ENCODE results near the gene SLC27A6.
"Not testable (repeated sequence)": the region's sequence is repeated elsewhere in the genome, so short reads cannot be mapped to it uniquely, and the experiment has no call there.

SLC27A6 gene

GRCh38 chr5:128924299-128924698 lies 41.0 kb upstream of the SLC27A6 start:
- TF ChIP-seq SNAI2 (CRISPR knock-in tag; IDR thresholded peaks at IDR 0.05) (no peak), CREB5 (CRISPR knock-in tag; IDR thresholded peaks at IDR 0.05; ENCODE audit: low read depth) (no peak), TSHZ2 (CRISPR knock-in tag; IDR thresholded peaks at IDR 0.05) (no peak), ZFP3 (CRISPR knock-in tag; IDR thresholded peaks at IDR 0.05) (no peak), ZNF565 (CRISPR knock-in tag; conservative IDR thresholded peaks at IDR 0.05; ENCODE audit: low read depth) (no peak), GLIS3 (CRISPR knock-in tag; IDR thresholded peaks at IDR 0.05) (no peak), ZFP30 (CRISPR knock-in tag; IDR thresholded peaks at IDR 0.05) (no peak)
- ATAC-seq: peak; percentile 52

- no peak for ATAC-seq
- peak; percentile 42; the same call in 1 of the 2 replicates for TF ChIP-seq ISL1 (CRISPR knock-in tag; IDR thresholded peaks at IDR 0.05)
- TF ChIP-seq BACH2 (CRISPR knock-in tag; IDR thresholded peaks at IDR 0.05; ENCODE audit: borderline replicate concordance): no peak
These were observed 39.3 kb upstream of the SLC27A6 start for GRCh38 chr5:128925973-128926372.

DNA sequence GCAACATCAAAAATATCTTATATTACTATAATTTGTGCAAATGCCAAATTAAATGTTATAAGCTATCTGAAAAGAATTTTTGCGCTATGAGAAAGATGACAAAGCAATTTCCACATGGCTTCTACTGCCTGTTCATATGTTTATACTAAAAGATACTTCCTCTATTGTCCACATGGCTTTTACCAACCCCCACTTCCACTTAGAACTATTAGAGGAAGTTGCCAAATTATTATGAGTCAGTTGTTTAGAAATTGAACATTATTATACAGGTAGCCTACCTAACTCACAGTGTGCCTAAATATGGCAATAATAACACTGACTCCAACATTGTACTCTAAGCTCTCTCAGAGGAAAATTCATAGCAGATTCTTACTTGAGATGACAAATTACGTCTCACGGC lies 37.6 kb upstream of the SLC27A6 start:
- no peak for TF ChIP-seq BACH2 (CRISPR knock-in tag; IDR thresholded peaks at IDR 0.05; ENCODE audit: borderline replicate concordance)
- TF ChIP-seq POU6F1 (CRISPR knock-in tag; IDR thresholded peaks at IDR 0.05; ENCODE audit: borderline replicate concordance, low read depth): no peak
- TF ChIP-seq TOX (CRISPR knock-in tag; IDR thresholded peaks at IDR 0.05; ENCODE audit: borderline replicate concordance): no peak
- no peak for TF ChIP-seq GLIS3 (CRISPR knock-in tag; IDR thresholded peaks at IDR 0.05)
- TF ChIP-seq CREB5 (CRISPR knock-in tag; IDR thresholded peaks at IDR 0.05; ENCODE audit: low read depth): no peak
- TF ChIP-seq OSR1 (CRISPR knock-in tag; IDR thresholded peaks at IDR 0.05): no peak
- no peak for TF ChIP-seq SNAI2 (CRISPR knock-in tag; IDR thresholded peaks at IDR 0.05)
- TF ChIP-seq ZFP3 (CRISPR knock-in tag; IDR thresholded peaks at IDR 0.05): no peak
- TF ChIP-seq ESRRG (CRISPR knock-in tag; IDR thresholded peaks at IDR 0.05): no peak
- no peak for ATAC-seq

DNA sequence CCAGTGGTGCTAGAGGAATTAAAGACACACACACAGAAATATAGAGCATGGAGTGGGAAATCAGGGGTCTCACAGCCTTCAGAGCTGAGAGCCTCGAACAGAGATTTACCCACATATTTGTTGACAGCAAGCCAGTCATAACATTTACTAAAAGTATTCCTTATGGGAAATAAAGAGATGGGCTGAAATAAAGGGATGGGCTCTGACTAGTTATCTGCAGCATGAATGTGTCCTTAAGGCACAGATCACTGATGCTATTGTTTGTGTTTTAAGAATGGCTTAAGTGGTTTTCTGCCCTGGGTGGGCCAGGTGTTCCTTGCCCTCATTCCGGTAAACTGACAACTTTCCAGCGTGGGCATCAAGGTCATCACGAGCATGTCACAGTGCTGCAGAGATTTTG lies 33.1 kb upstream of the SLC27A6 start:
- ATAC-seq: not testable (repeated sequence)

GRCh38 chr5:128943100-128943499 lies 22.2 kb upstream of the SLC27A6 start:
- ATAC-seq: not testable (repeated sequence)

DNA sequence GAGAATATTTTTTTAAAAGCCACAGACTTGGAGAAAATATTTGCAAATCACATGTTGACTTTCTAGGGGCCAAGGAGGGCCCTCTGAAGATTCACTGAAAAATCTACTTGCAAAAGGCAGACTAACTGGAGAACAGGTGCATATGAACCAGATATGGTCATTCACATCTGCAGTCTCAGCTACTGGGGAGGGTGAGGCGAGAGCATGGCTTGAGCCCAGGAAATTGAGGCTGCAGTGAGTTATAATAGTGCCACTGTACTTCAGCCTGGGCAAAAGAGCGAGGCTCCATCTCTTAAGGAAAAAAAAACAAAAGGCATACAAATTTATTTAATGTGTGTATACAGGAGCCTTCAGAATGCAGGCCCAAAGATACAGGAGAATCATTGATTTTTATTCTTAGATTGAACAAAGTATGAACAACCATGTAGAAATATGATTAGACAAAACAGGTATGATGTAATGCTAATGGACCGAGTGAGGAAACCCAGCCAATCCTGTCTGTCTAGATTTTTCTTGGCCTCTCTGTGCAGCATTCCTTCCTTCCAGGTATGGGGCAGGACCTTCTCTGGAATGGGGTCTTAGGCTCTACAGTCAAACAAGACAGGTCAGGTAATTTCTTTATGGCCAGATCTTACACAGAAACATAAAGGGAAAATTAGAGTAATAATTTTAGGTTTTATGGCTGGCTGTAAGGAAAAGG lies 15.3 kb upstream of the SLC27A6 start:
- no peak for ATAC-seq
- TF ChIP-seq PPARA (CRISPR knock-in tag; IDR thresholded peaks at IDR 0.05; ENCODE audit: borderline replicate concordance) (no peak), TSHZ2 (CRISPR knock-in tag; IDR thresholded peaks at IDR 0.05) (no peak), PATZ1 (CRISPR knock-in tag; IDR thresholded peaks at IDR 0.05; ENCODE audit: borderline replicate concordance) (no peak)

- not testable (repeated sequence) for ATAC-seq
These were observed 14.0 kb upstream of the SLC27A6 start for GRCh38 chr5:128951301-128951700.

Data from SK-N-SH treated with all-trans-retinoic acid at 6 μM for 48 hours (cell line).